Skeletal muscle satellite cell (primary cell): ENCODE results near the gene SUSD2.

Experiments used
- H3K27me3 ChIP-seq: 2 replicates; pipeline ENCODE4 v1.7.0; 2013; ENCODE audit warnings: low read length; ENCODE audit not compliant: control insufficient read depth, insufficient read depth
- H3K36me3 ChIP-seq: 2 replicates; pipeline ENCODE4 v1.7.0; 2013; ENCODE audit warnings: mild to moderate bottlenecking, control low read depth, low read length; ENCODE audit not compliant: insufficient read depth
- H3K4me1 ChIP-seq: 2 replicates; pipeline ENCODE4 v1.7.0; 2013; ENCODE audit warnings: low read length; ENCODE audit not compliant: control insufficient read depth, insufficient read depth
- H3K4me2 ChIP-seq: 2 replicates; pipeline ENCODE4 v1.7.0; 2013; ENCODE audit warnings: mild to moderate bottlenecking, low read length
- H3K4me3 ChIP-seq: 2 replicates; pipeline ENCODE4 v1.7.0; 2013; ENCODE audit warnings: low read length
- H3K9ac ChIP-seq: 2 replicates; pipeline ENCODE4 v1.7.0; 2013; ENCODE audit warnings: mild to moderate bottlenecking, low read depth, low read length, moderate library complexity
- H3K9me3 ChIP-seq: replicated peaks from 2 replicates; pipeline ENCODE4 v1.7.0; 2013; ENCODE audit warnings: mild to moderate bottlenecking, control low read depth, low read length

SUSD2 gene

GRCh38 chr22:24155627-24156140 lies 25.6 kb upstream of the SUSD2 start:
- peaks cover 29% of the 10 kb centered on the region for H3K4me1 ChIP-seq

GRCh38 chr22:24156141-24156912 lies 25.0 kb upstream of the SUSD2 start:
- Histone ChIP-seq H3K4me3 (peak overlapping the region; percentile 81), H3K9ac (peak overlapping the region; percentile 81), H3K4me1 (peaks cover 29% of the 10 kb centered on the region), H3K27me3 (no peaks in the 10 kb centered on the region), H3K9me3 (no peaks in the 10 kb centered on the region), H3K4me2 (peak overlapping the region; percentile 96), H3K36me3 (peaks cover 16% of the 10 kb centered on the region)

More at GRCh38 chr22:24155627-24156140, 25.6 kb upstream of the SUSD2 start:
- Histone ChIP-seq H3K4me3 (peak overlapping the region; percentile 81), H3K9ac (peak overlapping the region; percentile 81), H3K27me3 (no peaks in the 10 kb centered on the region), H3K36me3 (peaks cover 13% of the 10 kb centered on the region), H3K9me3 (no peaks in the 10 kb centered on the region), H3K4me2 (peak overlapping the region; percentile 96)

DNA sequence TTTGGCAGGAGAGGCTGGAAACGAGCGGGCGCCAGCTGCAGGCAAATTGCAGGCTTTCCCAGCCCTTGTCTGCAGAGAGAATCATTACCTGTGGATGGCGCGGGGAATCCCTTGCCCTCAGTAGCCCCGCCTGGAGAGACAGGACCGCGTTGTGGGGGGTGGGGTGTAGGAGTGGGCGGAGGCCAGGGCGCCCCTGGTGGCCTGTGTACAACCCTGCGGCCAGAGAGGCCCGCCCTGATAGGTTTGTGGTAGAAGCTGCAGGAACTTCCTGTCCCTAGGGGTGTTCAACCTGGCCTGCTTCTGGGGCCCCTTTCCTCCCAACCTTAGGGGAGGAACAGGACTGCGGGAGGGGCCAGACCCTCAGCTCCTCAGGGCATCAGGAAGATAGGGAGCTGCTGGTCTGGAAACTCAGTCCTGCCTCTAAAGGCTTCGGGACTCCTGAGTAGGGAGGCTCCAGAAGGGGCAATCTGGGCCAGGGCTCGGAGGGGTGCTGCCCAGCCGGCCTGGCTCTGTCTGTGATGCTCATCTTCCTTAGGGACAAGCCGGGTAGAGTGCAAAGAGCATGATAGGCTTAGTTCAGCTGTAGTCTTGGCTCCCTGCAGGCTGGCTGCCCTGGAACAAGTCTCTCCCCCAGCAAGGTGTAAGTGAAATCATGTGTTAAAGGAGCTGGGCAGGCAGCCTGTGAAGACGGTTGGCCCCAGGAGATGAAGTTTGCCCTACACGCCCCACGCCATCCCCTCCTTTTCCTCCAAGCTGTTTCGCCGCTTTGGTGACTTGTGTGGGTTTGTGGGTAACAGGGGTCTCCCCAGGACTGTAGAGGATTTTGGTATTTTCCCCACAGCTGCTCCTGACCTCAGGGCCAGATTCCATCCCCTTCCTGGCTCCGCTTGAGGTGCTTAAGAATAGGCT lies 24.1 kb upstream of the SUSD2 start:
- Histone ChIP-seq H3K4me1 (peaks cover 29% of the 10 kb centered on the region), H3K9me3 (no peaks in the 10 kb centered on the region), H3K9ac (peak overlapping the region; percentile 81), H3K4me2 (peak overlapping the region; percentile 96), H3K4me3 (peak overlapping the region; percentile 81), H3K27me3 (no peaks in the 10 kb centered on the region), H3K36me3 (peaks cover 25% of the 10 kb centered on the region)

DNA sequence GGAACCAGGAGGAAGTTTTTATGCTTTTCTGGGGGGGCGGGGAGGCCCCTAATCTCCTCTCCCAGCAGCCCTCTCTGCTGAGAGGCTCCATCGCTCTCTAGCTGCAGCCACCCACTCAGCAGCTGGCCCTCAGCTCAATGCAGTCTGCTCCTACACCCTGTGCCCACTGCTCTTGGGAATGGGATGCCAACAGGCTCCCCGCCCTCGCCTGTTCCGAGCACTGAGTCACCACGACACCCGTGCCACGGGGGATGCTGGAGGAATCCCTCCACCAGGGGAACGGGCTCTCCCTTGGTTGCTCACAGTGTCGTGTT lies 23.5 kb upstream of the SUSD2 start:
- Histone ChIP-seq H3K4me3 (peak overlapping the region; percentile 81), H3K9ac (peak overlapping the region; percentile 27), H3K27me3 (no peaks in the 10 kb centered on the region), H3K4me1 (peaks cover 29% of the 10 kb centered on the region), H3K36me3 (peaks cover 29% of the 10 kb centered on the region), H3K4me2 (peak overlapping the region; percentile 96), H3K9me3 (no peaks in the 10 kb centered on the region)

GRCh38 chr22:24159650-24160049 lies 21.6 kb upstream of the SUSD2 start:
- Histone ChIP-seq H3K9ac (no peak overlapping the region), H3K27me3 (no peaks in the 10 kb centered on the region), H3K36me3 (peaks cover 43% of the 10 kb centered on the region), H3K4me1 (peaks cover 22% of the 10 kb centered on the region), H3K4me3 (no peak overlapping the region), H3K9me3 (no peaks in the 10 kb centered on the region), H3K4me2 (no peak overlapping the region)

- no peaks in the 10 kb centered on the region for H3K9me3 ChIP-seq
- no peak overlapping the region for H3K9ac ChIP-seq
- H3K4me1 ChIP-seq: peaks cover 22% of the 10 kb centered on the region
- H3K36me3 ChIP-seq: peaks cover 52% of the 10 kb centered on the region
- H3K4me3 ChIP-seq: no peak overlapping the region
- H3K27me3 ChIP-seq: no peaks in the 10 kb centered on the region
- H3K4me2 ChIP-seq: no peak overlapping the region
Observed at GRCh38 chr22:24160546-24160945, 20.7 kb upstream of the SUSD2 start.

DNA sequence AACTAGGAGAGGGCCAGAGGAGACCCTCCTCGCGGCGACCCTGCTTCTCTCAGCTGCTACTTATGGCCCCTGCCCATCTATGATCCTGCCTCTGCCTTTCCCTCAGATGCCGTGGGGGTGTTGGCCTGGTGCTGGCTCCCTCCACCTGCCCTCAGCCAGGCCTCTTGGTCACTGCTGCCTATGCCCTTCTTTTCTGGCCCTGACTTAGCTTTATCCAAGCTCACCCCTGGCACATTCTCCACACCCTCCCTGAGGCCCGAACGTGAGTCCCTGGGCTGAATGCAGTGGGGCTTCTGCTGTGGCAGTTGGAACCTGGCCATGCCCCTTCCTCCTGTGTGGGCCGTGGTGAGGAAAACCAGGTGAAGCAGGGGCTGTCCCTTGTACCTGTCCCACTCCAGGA lies 19.8 kb upstream of the SUSD2 start:
- Histone ChIP-seq H3K9ac (no peak overlapping the region), H3K4me2 (no peak overlapping the region), H3K4me3 (no peak overlapping the region), H3K9me3 (no peaks in the 10 kb centered on the region), H3K36me3 (peaks cover 62% of the 10 kb centered on the region), H3K4me1 (peaks cover 25% of the 10 kb centered on the region), H3K27me3 (no peaks in the 10 kb centered on the region)

- no peaks in the 10 kb centered on the region for H3K9me3 ChIP-seq
- H3K4me3 ChIP-seq: no peak overlapping the region
- H3K4me2 ChIP-seq: no peak overlapping the region
- peaks cover 25% of the 10 kb centered on the region for H3K4me1 ChIP-seq
- peaks cover 65% of the 10 kb centered on the region for H3K36me3 ChIP-seq
- H3K27me3 ChIP-seq: no peaks in the 10 kb centered on the region
- no peak overlapping the region for H3K9ac ChIP-seq
Observed at GRCh38 chr22:24161909-24162308, 19.4 kb upstream of the SUSD2 start.

DNA sequence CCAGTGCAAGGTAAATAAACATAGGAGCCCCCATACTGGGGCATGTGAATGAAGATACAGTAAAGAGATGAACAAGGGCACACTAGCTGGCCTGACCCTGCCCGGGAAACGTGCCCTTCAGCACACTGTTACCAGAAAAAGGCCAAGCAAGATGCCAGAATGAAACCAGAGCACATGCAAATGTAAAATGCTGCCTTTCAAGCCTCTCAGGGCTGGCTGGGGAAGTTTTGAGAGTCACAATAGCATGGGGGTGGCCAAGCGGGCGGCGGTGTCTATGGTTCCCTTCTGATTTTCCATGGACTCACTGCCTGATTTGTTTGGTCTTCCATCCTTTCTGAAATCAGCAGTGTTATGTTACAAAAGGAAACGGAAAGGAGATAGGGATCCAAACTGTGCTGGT lies 18.9 kb upstream of the SUSD2 start:
- Histone ChIP-seq H3K9ac (no peak overlapping the region), H3K9me3 (no peaks in the 10 kb centered on the region), H3K4me1 (peaks cover 19% of the 10 kb centered on the region), H3K4me3 (no peak overlapping the region), H3K4me2 (no peak overlapping the region), H3K27me3 (no peaks in the 10 kb centered on the region), H3K36me3 (peaks cover 69% of the 10 kb centered on the region)

GRCh38 chr22:24164243-24164642 lies 17.0 kb upstream of the SUSD2 start:
- H3K4me1 ChIP-seq: peaks cover 10% of the 10 kb centered on the region
- H3K36me3 ChIP-seq: peaks cover 84% of the 10 kb centered on the region
- H3K9me3 ChIP-seq: no peaks in the 10 kb centered on the region
- no peak overlapping the region for H3K4me2 ChIP-seq
- H3K9ac ChIP-seq: no peak overlapping the region
- H3K27me3 ChIP-seq: no peaks in the 10 kb centered on the region
- H3K4me3 ChIP-seq: no peak overlapping the region

DNA sequence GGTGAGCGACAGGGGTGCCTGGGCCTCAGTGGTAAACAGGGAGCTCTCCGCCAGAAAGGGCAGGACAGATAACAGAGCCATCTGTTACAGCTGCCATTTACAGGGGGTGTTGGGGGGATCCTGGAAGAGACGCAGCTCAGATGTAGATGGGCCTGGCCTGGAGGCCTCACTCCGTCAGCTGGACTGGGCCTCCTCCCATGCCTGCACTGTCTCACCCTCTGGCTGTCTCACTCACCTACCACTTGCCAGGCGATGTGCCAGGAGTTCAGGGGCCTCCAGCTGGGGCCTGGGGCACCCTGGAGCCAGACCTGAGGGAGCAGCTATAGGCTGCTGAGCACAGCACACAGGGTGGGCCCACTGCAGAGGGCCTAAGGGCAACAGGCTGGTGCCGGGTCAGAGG lies 16.3 kb upstream of the SUSD2 start:
- H3K4me1 ChIP-seq: peaks cover 10% of the 10 kb centered on the region
- peaks cover 81% of the 10 kb centered on the region for H3K36me3 ChIP-seq
- H3K9me3 ChIP-seq: no peaks in the 10 kb centered on the region
- no peak overlapping the region for H3K4me3 ChIP-seq
- no peaks in the 10 kb centered on the region for H3K27me3 ChIP-seq
- H3K4me2 ChIP-seq: no peak overlapping the region
- no peak overlapping the region for H3K9ac ChIP-seq
